Measurements from ENCODE around the gene EIPR1. TPM values are rescaled to one million over a fixed set of nuclear protein-coding genes. Genes with fewer than 3 reads are reported as not detected.

The EIPR1 gene
- total RNA-seq, 2 experiments from 2014 or later: 31.0 to 34.6 TPM

- DNase-seq (no peak), ATAC-seq (ENCODE audit: low read depth) (no peak)
- Mint-ChIP-seq H3K27ac (no peak overlapping the region), H3K9me3 (no peaks in the 10 kb centered on the region), H3K4me1 (peaks cover 3% of the 10 kb centered on the region), H3K4me3 (no peak overlapping the region), H3K27me3 (no peaks in the 10 kb centered on the region), H3K36me3 (peaks cover 18% of the 10 kb centered on the region)
- POLR2A ChIA-PET: no interaction called here
Observed at GRCh38 chr2:3262437-3263388, 114.9 kb downstream of the EIPR1 start.

- peaks cover 3% of the 10 kb centered on the region for H3K4me1 Mint-ChIP-seq
- no peaks in the 10 kb centered on the region for H3K9me3 Mint-ChIP-seq
- no peak overlapping the region for H3K27ac Mint-ChIP-seq
- no peaks in the 10 kb centered on the region for H3K27me3 Mint-ChIP-seq
- H3K4me3 Mint-ChIP-seq: no peak overlapping the region
- DNase-seq (no peak), ATAC-seq (ENCODE audit: low read depth) (no peak)
- POLR2A ChIA-PET: no interaction called here
- H3K36me3 Mint-ChIP-seq: peaks cover 19% of the 10 kb centered on the region
Observed at GRCh38 chr2:3261511-3261910, 116.1 kb downstream of the EIPR1 start.

- H3K36me3 Mint-ChIP-seq: peaks cover 21% of the 10 kb centered on the region
- POLR2A ChIA-PET: no interaction called here
- DNase-seq (no peak), ATAC-seq (ENCODE audit: low read depth) (no peak)
- H3K9me3 Mint-ChIP-seq: no peaks in the 10 kb centered on the region
- no peak overlapping the region for H3K27ac Mint-ChIP-seq
- H3K27me3 Mint-ChIP-seq: no peaks in the 10 kb centered on the region
- H3K4me1 Mint-ChIP-seq: peaks cover 3% of the 10 kb centered on the region
- H3K4me3 Mint-ChIP-seq: no peak overlapping the region
Observed at GRCh38 chr2:3260959-3261358, 116.7 kb downstream of the EIPR1 start.

- ATAC-seq (ENCODE audit: low read depth): no peak
- no peak for DNase-seq
- Mint-ChIP-seq H3K27ac (peak overlapping the region; percentile 23), H3K36me3 (peaks cover 27% of the 10 kb centered on the region), H3K4me1 (peaks cover 3% of the 10 kb centered on the region), H3K9me3 (peaks cover 2% of the 10 kb centered on the region), H3K27me3 (no peaks in the 10 kb centered on the region), H3K4me3 (no peak overlapping the region)
- POLR2A ChIA-PET: no interaction called here
Observed at GRCh38 chr2:3257826-3258225, 119.8 kb downstream of the EIPR1 start.

GRCh38 chr2:3257166-3257565 is 120.5 kb downstream of the EIPR1 start:
- Mint-ChIP-seq H3K9me3 (peaks cover 2% of the 10 kb centered on the region), H3K27ac (no peak overlapping the region), H3K4me1 (no peaks in the 10 kb centered on the region), H3K4me3 (no peak overlapping the region), H3K36me3 (peaks cover 25% of the 10 kb centered on the region), H3K27me3 (no peaks in the 10 kb centered on the region)
- ATAC-seq (ENCODE audit: low read depth): no peak
- no peak for DNase-seq
- POLR2A ChIA-PET: no interaction called here

DNA sequence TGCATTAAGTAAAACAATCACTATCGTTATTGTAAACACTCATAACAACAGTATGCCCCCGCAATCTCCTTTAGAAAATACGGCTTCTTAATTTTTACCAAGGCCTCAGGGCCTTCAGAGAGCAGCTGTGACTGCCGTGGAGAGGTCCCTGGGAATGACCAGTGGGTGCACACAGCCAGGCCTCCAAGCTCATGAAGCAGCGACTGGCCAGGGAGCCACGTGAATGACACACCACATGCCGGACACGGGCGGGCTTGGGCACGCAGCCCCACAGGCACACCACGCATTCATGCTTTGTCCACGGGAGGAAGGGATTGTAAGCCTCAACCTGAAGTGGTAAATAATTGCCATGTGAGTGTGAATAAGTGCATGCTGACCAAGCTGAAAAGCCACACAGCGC is 121.0 kb downstream of the EIPR1 start:
- Mint-ChIP-seq H3K27ac (no peak overlapping the region), H3K4me3 (no peak overlapping the region), H3K9me3 (peaks cover 2% of the 10 kb centered on the region), H3K27me3 (no peaks in the 10 kb centered on the region), H3K36me3 (peaks cover 30% of the 10 kb centered on the region), H3K4me1 (no peaks in the 10 kb centered on the region)
- DNase-seq (no peak), ATAC-seq (ENCODE audit: low read depth) (no peak)
- POLR2A ChIA-PET: no interaction called here

- Mint-ChIP-seq H3K9me3 (peaks cover 5% of the 10 kb centered on the region), H3K27me3 (no peaks in the 10 kb centered on the region), H3K36me3 (peaks cover 34% of the 10 kb centered on the region), H3K27ac (no peak overlapping the region), H3K4me1 (no peaks in the 10 kb centered on the region), H3K4me3 (no peak overlapping the region)
- ATAC-seq (ENCODE audit: low read depth) (no peak), DNase-seq (no peak)
- POLR2A ChIA-PET: no interaction called here
Observed at GRCh38 chr2:3256157-3256556, 121.5 kb downstream of the EIPR1 start.

DNA sequence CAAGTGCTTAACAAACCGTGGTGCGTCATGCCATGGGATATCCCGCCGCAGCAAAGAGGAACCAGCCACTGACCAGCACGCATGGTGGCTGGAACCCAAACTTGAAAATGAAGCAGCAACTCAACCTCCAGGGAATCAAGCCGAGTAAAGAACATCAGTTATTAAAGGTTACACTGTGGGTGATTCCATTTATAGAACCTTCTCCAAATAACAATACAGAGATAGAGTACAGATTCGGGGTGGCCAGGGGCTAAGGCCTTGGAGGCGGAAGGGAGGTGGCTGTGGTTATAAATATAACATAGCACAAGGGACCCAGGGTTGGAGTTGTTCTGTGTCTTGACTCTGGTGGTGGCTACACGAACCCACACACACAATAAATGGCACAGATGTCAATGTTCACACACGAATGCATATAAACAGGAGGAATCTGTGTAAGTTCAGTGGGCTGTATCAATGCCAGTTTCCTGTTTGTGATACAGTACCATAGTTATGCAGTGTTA is 123.1 kb downstream of the EIPR1 start:
- Mint-ChIP-seq H3K27ac (no peak overlapping the region), H3K36me3 (peaks cover 41% of the 10 kb centered on the region), H3K4me3 (no peak overlapping the region), H3K27me3 (no peaks in the 10 kb centered on the region), H3K4me1 (no peaks in the 10 kb centered on the region), H3K9me3 (peaks cover 7% of the 10 kb centered on the region)
- POLR2A ChIA-PET: no interaction called here
- ATAC-seq (ENCODE audit: low read depth) (no peak), DNase-seq (no peak)

GRCh38 chr2:3253913-3254441 is 123.6 kb downstream of the EIPR1 start:
- H3K36me3 Mint-ChIP-seq: peaks cover 46% of the 10 kb centered on the region
- no peaks in the 10 kb centered on the region for H3K4me1 Mint-ChIP-seq
- DNase-seq (no peak), ATAC-seq (ENCODE audit: low read depth) (no peak)
- no peaks in the 10 kb centered on the region for H3K27me3 Mint-ChIP-seq
- POLR2A ChIA-PET: no interaction called here
- H3K9me3 Mint-ChIP-seq: peaks cover 9% of the 10 kb centered on the region
- no peak overlapping the region for H3K4me3 Mint-ChIP-seq
- no peak overlapping the region for H3K27ac Mint-ChIP-seq

DNA sequence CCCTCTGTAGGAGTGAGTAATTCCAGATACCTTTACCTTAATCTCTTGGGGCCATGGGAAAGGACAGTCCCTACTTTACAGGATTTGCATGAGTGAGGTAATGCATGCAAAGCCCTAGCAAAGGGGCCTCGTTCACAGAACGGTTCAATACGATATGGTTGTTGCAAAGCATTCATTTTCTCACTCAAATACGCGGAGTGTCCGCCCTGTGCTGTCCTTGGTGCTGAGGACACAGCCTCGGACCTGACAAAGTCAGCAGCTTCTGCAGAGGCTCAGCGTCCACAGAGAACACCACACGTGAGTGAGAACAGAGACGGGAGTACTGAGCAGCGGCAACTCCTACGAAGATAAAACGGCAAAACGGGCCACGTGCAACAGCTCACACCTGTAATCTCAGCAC is 125.7 kb downstream of the EIPR1 start:
- POLR2A ChIA-PET: no interaction called here
- DNase-seq: no peak
- Mint-ChIP-seq H3K27me3 (no peaks in the 10 kb centered on the region), H3K9me3 (peaks cover 9% of the 10 kb centered on the region), H3K27ac (no peak overlapping the region), H3K36me3 (peaks cover 57% of the 10 kb centered on the region), H3K4me1 (peaks cover 7% of the 10 kb centered on the region), H3K4me3 (no peak overlapping the region)
- no peak for ATAC-seq (ENCODE audit: low read depth)

DNA sequence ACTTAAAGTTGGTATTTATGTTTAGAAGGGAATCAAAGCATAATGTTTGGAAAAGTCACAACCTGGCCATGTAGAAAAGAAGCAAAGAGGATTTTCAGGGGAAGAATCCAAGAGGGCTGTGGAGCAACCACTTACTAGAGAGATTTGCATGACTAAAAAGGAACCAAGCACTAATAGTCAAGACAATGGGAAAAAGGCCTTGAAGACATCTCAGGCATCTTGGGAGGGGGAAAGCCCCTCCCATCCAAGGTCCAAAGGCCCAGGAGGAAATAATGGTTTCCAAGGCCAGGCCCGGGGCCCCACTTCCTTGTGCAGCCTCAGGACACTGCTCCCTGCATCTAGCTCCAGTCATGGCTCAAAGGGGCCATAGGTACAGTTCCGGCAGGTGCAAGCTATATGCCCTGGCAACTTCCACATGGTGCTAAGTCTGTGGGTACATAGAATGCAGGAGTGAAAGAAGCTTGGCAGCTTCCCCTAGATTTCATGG is 128.1 kb downstream of the EIPR1 start:
- Mint-ChIP-seq H3K27me3 (no peaks in the 10 kb centered on the region), H3K27ac (no peak overlapping the region), H3K36me3 (peaks cover 57% of the 10 kb centered on the region), H3K9me3 (peaks cover 9% of the 10 kb centered on the region), H3K4me1 (peaks cover 10% of the 10 kb centered on the region), H3K4me3 (no peak overlapping the region)
- POLR2A ChIA-PET: no interaction called here
- DNase-seq (no peak), ATAC-seq (ENCODE audit: low read depth) (no peak)

GRCh38 chr2:3248754-3249475 is 128.7 kb downstream of the EIPR1 start:
- H3K4me1 Mint-ChIP-seq: peaks cover 10% of the 10 kb centered on the region
- ATAC-seq (ENCODE audit: low read depth) (no peak), DNase-seq (no peak)
- H3K4me3 Mint-ChIP-seq: no peak overlapping the region
- no peaks in the 10 kb centered on the region for H3K27me3 Mint-ChIP-seq
- POLR2A ChIA-PET: no interaction called here
- H3K9me3 Mint-ChIP-seq: peaks cover 9% of the 10 kb centered on the region
- H3K36me3 Mint-ChIP-seq: peaks cover 53% of the 10 kb centered on the region
- H3K27ac Mint-ChIP-seq: no peak overlapping the region

GRCh38 chr2:3246928-3247714 is 130.5 kb downstream of the EIPR1 start:
- no peak overlapping the region for H3K27ac Mint-ChIP-seq
- peaks cover 51% of the 10 kb centered on the region for H3K36me3 Mint-ChIP-seq
- no peak overlapping the region for H3K4me3 Mint-ChIP-seq
- ATAC-seq (ENCODE audit: low read depth) (peak; percentile 50), DNase-seq (no peak)
- POLR2A ChIA-PET: no interaction called here
- H3K27me3 Mint-ChIP-seq: no peaks in the 10 kb centered on the region
- peaks cover 7% of the 10 kb centered on the region for H3K9me3 Mint-ChIP-seq
- H3K4me1 Mint-ChIP-seq: peaks cover 20% of the 10 kb centered on the region

Data from activated naive CD8-positive, alpha-beta T cell treated with anti-CD3 and anti-CD28 coated beads, Interleukin-2, amount 10 ng/mL, durations not matched to agents 7 days and 5 days (primary cell).